ENCODE results near the gene NDUFC2. TPM values are rescaled to one million over a fixed set of nuclear protein-coding genes. Genes with fewer than 3 reads are reported as not detected.

Gene NDUFC2
- total and polyA plus RNA-seq, 2 donors (not counting 1 experiment from before 2014, with no cell fraction given), result 49.0 to 65.0 TPM

GRCh38 chr11:78067704-78068103, 12.0 kb downstream of the NDUFC2 start:
- intact Hi-C loops (cut with micrococcal nuclease), result no loop called here
- Histone ChIP-seq H3K79me2 (ENCODE audit: control insufficient read depth, insufficient read depth, low read length) (peaks cover 14% of the 10 kb centered on the region), H3K27me3 (replicated peaks in 1 of 4; ENCODE audit: control extremely low read depth in 1 of 4, control insufficient read depth in 3 of 4, insufficient read depth in 4 of 4, low read length in 3 of 4) (no peaks in the 10 kb centered on the region), H3K36me3 (replicated peaks in 1 of 2; ENCODE audit: control extremely low read depth in 1 of 2, control insufficient read depth in 1 of 2, extremely low read depth in 1 of 2, insufficient read depth in 2 of 2, low read length in 1 of 2) (peaks cover 10 to 41% of the 10 kb centered on the region in 2 experiments), H3K4me1 (ENCODE audit: control insufficient read depth in 2 of 2, insufficient read depth in 2 of 2, low read length in 2 of 2) (no peaks in the 10 kb centered on the region), H3K9me3 (ENCODE audit: control extremely low read depth in 1 of 3, control insufficient read depth in 2 of 3, insufficient read depth in 1 of 3, low read length in 2 of 3) (no peaks in the 10 kb centered on the region), H3K4me2 (replicated peaks; ENCODE audit: low read depth, low read length, poor library complexity, severe bottlenecking) (no peak overlapping the region), H3K27ac (ENCODE audit: low read length in 2 of 2) (no peak overlapping the region), H3K4me3 (ENCODE audit: control extremely low read depth in 1 of 5, extremely low read depth in 1 of 5, insufficient read depth in 1 of 5, low read depth in 2 of 5, low read length in 4 of 5) (no peak overlapping the region), H4K20me1 (ENCODE audit: control insufficient read depth, insufficient read depth, low read length, poor library complexity, severe bottlenecking) (no peaks in the 10 kb centered on the region), H3K9ac (ENCODE audit: low read length) (no peak overlapping the region), H2AFZ (ENCODE audit: insufficient read depth, low read depth, low read length, poor library complexity, severe bottlenecking) (no peak overlapping the region)
- POLR2A ChIA-PET, result no interaction called here
- no peaks in the 10 kb centered on the region for H3K27me3 Mint-ChIP-seq
- ATAC-seq (ENCODE audit: low read depth), result no peak
- CTCF ChIA-PET, result interaction anchor here (1.0 kb wide), 1 partner anchor 22 kb away, joined by 4 read pairs; no protein-coding TSS in a partner anchor
- no peak overlapping the region for H3K27ac Mint-ChIP-seq
- TF ChIP-seq, protein P1, sequence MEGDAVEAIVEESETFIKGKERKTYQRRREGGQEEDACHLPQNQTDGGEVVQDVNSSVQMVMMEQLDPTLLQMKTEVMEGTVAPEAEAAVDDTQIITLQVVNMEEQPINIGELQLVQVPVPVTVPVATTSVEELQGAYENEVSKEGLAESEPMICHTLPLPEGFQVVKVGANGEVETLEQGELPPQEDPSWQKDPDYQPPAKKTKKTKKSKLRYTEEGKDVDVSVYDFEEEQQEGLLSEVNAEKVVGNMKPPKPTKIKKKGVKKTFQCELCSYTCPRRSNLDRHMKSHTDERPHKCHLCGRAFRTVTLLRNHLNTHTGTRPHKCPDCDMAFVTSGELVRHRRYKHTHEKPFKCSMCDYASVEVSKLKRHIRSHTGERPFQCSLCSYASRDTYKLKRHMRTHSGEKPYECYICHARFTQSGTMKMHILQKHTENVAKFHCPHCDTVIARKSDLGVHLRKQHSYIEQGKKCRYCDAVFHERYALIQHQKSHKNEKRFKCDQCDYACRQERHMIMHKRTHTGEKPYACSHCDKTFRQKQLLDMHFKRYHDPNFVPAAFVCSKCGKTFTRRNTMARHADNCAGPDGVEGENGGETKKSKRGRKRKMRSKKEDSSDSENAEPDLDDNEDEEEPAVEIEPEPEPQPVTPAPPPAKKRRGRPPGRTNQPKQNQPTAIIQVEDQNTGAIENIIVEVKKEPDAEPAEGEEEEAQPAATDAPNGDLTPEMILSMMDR (IDR thresholded peaks at IDR 0.05), result no peak
- TF ChIP-seq EZH2 (IDR thresholded peaks at IDR 0.05; ENCODE audit: borderline replicate concordance, insufficient read depth, low read depth, low read length, poor library complexity, severe bottlenecking), result no peak
- no peak overlapping the region for H3K4me3 Mint-ChIP-seq
- 100% methylated on average over 2 of the region's 4 CpGs for WGBS (ENCODE audit: insufficient coverage)
- peaks cover 7% of the 10 kb centered on the region for H3K4me1 Mint-ChIP-seq
- H3K9me3 Mint-ChIP-seq (ENCODE audit: insufficient read depth), result no peaks in the 10 kb centered on the region
- no peak for DNase-seq

DNA sequence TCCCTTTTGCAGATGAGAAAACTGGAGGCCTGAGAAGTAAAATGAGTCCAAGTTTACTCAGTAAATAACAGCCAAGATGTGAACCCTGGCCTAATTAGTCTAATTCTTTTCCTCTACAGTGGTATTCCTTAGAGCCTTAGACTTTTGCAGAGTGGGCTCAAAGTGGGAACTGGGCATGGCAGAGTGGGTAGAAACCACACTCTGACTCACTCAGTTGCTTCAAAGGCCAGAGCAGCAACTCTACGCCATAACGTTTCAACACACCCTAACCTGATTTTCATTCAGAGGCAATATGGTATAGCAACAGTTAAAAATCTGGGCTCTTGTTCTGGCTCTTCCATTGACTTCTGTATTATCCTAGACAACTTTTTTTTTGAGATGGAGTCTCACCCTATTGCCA, 13.2 kb downstream of the NDUFC2 start:
- H3K27me3 Mint-ChIP-seq, result no peaks in the 10 kb centered on the region
- no peak overlapping the region for H3K27ac ChIP-seq (ENCODE audit: low read length in 2 of 2)
- H4K20me1 ChIP-seq (ENCODE audit: control insufficient read depth, insufficient read depth, low read length, poor library complexity, severe bottlenecking), result no peaks in the 10 kb centered on the region
- TF ChIP-seq EZH2 (IDR thresholded peaks at IDR 0.05; ENCODE audit: borderline replicate concordance, insufficient read depth, low read depth, low read length, poor library complexity, severe bottlenecking), result no peak
- TF ChIP-seq, protein P1 (IDR thresholded peaks at IDR 0.05), result no peak
- WGBS (ENCODE audit: insufficient coverage), result 100% methylated on average over 2 of the region's 2 CpGs
- ChIA-PET POLR2A (no interaction called here), CTCF (no interaction called here)
- H3K9ac ChIP-seq (ENCODE audit: low read length), result no peak overlapping the region
- DNase-seq (no peak), ATAC-seq (ENCODE audit: low read depth) (no peak)
- no peaks in the 10 kb centered on the region for H3K27me3 ChIP-seq (replicated peaks in 1 of 4; ENCODE audit: control extremely low read depth in 1 of 4, control insufficient read depth in 3 of 4, insufficient read depth in 4 of 4, low read length in 3 of 4)
- no peaks in the 10 kb centered on the region for H3K9me3 ChIP-seq (ENCODE audit: control extremely low read depth in 1 of 3, control insufficient read depth in 2 of 3, insufficient read depth in 1 of 3, low read length in 2 of 3)
- no peak overlapping the region for H3K4me3 ChIP-seq (ENCODE audit: control extremely low read depth in 1 of 5, extremely low read depth in 1 of 5, insufficient read depth in 1 of 5, low read depth in 2 of 5, low read length in 4 of 5)
- peaks cover 7 to 33% of the 10 kb centered on the region in 2 experiments for H3K36me3 ChIP-seq (replicated peaks in 1 of 2; ENCODE audit: control extremely low read depth in 1 of 2, control insufficient read depth in 1 of 2, extremely low read depth in 1 of 2, insufficient read depth in 2 of 2, low read length in 1 of 2)
- no peak overlapping the region for H3K27ac Mint-ChIP-seq
- no peak overlapping the region for H2AFZ ChIP-seq (ENCODE audit: insufficient read depth, low read depth, low read length, poor library complexity, severe bottlenecking)
- no peaks in the 10 kb centered on the region for H3K9me3 Mint-ChIP-seq (ENCODE audit: insufficient read depth)
- intact Hi-C loops (cut with micrococcal nuclease), result no loop called here
- no peak overlapping the region for H3K4me3 Mint-ChIP-seq
- H3K4me1 ChIP-seq (ENCODE audit: control insufficient read depth in 2 of 2, insufficient read depth in 2 of 2, low read length in 2 of 2), result no peaks in the 10 kb centered on the region
- H3K79me2 ChIP-seq (ENCODE audit: control insufficient read depth, insufficient read depth, low read length), result peaks cover 4% of the 10 kb centered on the region
- H3K4me2 ChIP-seq (replicated peaks; ENCODE audit: low read depth, low read length, poor library complexity, severe bottlenecking), result no peak overlapping the region
- no peaks in the 10 kb centered on the region for H3K4me1 Mint-ChIP-seq

Measured in B cell (primary cell).